Activated T-helper 17 cell treated with anti-CD3 and anti-CD28 coated beads, Interleukin-2, amount 50 U/mL, for 72 hours (primary cell): ENCODE measurements around the gene IFT81. TPM values are rescaled to one million over a fixed set of nuclear protein-coding genes. Genes with fewer than 3 reads are reported as not detected.
"Not testable (repeated sequence)": the region's sequence is repeated elsewhere in the genome, so short reads cannot be mapped to it uniquely, and the experiment has no call there.

Source experiments
- ATAC-seq: fragments of 150-1000 bp; cut with Tn5 transposase; replicated peaks from 2 replicates; pipeline ENCODE4 v1.10.0; 2021; ENCODE audit warnings: mild to moderate bottlenecking, moderate library complexity
- H3K27ac Mint-ChIP-seq: one replicate; pipeline ENCODE4 v1.8.0; 2022; ENCODE audit warnings: mixed read lengths
- H3K27me3 Mint-ChIP-seq: one replicate; pipeline ENCODE4 v1.8.0; 2022; ENCODE audit warnings: mixed read lengths
- H3K36me3 Mint-ChIP-seq: one replicate; pipeline ENCODE4 v1.8.0; 2022; ENCODE audit warnings: low read depth, mild to moderate bottlenecking, mixed read lengths
- H3K4me1 Mint-ChIP-seq: one replicate; pipeline ENCODE4 v1.8.0; 2022; ENCODE audit warnings: mixed read lengths
- H3K4me3 Mint-ChIP-seq: one replicate; pipeline ENCODE4 v1.8.0; 2022; ENCODE audit warnings: mild to moderate bottlenecking, mixed read lengths
- H3K9me3 Mint-ChIP-seq: one replicate; pipeline ENCODE4 v1.8.0; 2022; ENCODE audit warnings: mixed read lengths
- total RNA-seq, 2 donors: library from RNA; stranded (reverse); gene quantifications; one replicate each; pipeline ENCODE4 v1.2.3, GENCODE V29; 2022

Gene IFT81
- total RNA-seq, 2 donors from 2014 or later = 2.4 to 3.4 TPM

DNA sequence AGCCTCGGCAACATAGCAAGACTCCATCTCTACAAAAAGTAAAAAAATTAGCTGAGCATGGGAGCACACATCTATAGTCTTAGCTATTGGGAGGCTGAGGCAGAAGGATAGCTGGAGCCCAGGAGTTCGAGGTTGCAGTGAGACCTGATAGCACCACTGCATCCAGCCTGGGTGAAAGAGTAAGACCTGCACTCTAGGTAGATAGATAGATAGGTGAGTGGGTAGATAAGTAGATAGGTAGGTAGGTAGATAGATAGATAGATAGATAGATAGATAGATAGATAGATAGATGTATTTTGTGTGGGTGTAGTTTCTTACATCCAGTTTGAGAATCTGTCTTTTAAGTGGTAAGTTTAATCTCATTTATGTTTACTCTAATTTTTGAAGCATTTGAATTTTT is 72.8 kb downstream of the IFT81 start:
- H3K27ac Mint-ChIP-seq = no peak overlapping the region
- peaks cover 12% of the 10 kb centered on the region for H3K4me1 Mint-ChIP-seq
- H3K36me3 Mint-ChIP-seq = no peaks in the 10 kb centered on the region
- no peaks in the 10 kb centered on the region for H3K27me3 Mint-ChIP-seq
- no peaks in the 10 kb centered on the region for H3K9me3 Mint-ChIP-seq
- no peak for ATAC-seq
- H3K4me3 Mint-ChIP-seq = no peak overlapping the region

GRCh38 chr12:110198386-110198785 is 74.2 kb downstream of the IFT81 start:
- Mint-ChIP-seq H3K27ac (no peak overlapping the region), H3K36me3 (no peaks in the 10 kb centered on the region), H3K4me3 (no peak overlapping the region), H3K9me3 (no peaks in the 10 kb centered on the region), H3K27me3 (no peaks in the 10 kb centered on the region), H3K4me1 (peaks cover 12% of the 10 kb centered on the region)
- ATAC-seq = no peak

DNA sequence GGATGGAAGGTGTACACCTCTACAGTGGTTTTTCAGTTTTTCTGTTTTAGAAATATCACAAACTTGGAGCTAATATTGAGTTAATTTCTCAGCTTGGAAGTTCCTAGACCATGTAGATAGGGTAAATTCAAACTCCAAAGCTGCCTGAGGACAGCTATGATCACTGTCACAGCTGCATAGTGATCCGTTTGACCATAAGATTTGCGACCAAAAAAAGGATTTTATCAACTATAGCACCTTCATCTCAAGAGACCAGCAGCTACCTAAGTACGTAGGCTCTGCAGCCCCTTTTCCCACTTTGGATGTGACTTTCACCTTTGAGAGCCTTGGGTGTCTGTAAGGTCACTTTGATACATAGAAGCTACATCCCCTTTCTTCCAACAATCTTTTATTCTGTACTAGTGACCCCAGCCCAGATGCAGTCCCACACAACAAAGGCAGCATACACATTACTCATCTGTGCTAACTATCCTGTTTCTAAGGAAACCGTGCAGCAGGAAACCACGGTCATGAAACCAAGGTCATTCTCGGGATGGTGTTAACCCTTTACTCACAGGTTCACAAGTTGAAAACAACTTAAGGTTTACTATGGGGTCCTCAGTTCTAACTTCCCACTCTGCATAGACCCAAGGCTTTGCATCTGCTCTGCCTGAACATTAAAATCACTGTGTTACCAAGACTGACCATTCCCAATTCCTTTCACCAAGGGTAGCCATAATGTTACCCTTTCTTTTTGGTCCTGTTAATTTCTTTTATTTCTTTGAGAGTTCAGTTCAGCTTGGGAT is 75.4 kb downstream of the IFT81 start:
- no peak overlapping the region for H3K4me3 Mint-ChIP-seq

GRCh38 chr12:110200124-110200417 is 75.9 kb downstream of the IFT81 start:
- H3K27me3 Mint-ChIP-seq = no peaks in the 10 kb centered on the region
- H3K27ac Mint-ChIP-seq = peak overlapping the region; percentile 8
- no peaks in the 10 kb centered on the region for H3K36me3 Mint-ChIP-seq
- peaks cover 12% of the 10 kb centered on the region for H3K4me1 Mint-ChIP-seq
- H3K4me3 Mint-ChIP-seq = no peak overlapping the region
- no peaks in the 10 kb centered on the region for H3K9me3 Mint-ChIP-seq
- ATAC-seq = peak; percentile 44

More for the DNA sequence above, 75.4 kb downstream of the IFT81 start:
- peak; percentile 90 for ATAC-seq
- H3K36me3 Mint-ChIP-seq = no peaks in the 10 kb centered on the region
- H3K9me3 Mint-ChIP-seq = no peaks in the 10 kb centered on the region
- H3K27ac Mint-ChIP-seq = peak overlapping the region; percentile 8
- H3K4me1 Mint-ChIP-seq = peaks cover 12% of the 10 kb centered on the region
- H3K27me3 Mint-ChIP-seq = no peaks in the 10 kb centered on the region

GRCh38 chr12:110201995-110202394 is 77.8 kb downstream of the IFT81 start:
- ATAC-seq = peak; percentile 35
- Mint-ChIP-seq H3K9me3 (no peaks in the 10 kb centered on the region), H3K4me1 (peaks cover 6% of the 10 kb centered on the region), H3K36me3 (no peaks in the 10 kb centered on the region), H3K27me3 (no peaks in the 10 kb centered on the region), H3K4me3 (no peak overlapping the region), H3K27ac (no peak overlapping the region)

DNA sequence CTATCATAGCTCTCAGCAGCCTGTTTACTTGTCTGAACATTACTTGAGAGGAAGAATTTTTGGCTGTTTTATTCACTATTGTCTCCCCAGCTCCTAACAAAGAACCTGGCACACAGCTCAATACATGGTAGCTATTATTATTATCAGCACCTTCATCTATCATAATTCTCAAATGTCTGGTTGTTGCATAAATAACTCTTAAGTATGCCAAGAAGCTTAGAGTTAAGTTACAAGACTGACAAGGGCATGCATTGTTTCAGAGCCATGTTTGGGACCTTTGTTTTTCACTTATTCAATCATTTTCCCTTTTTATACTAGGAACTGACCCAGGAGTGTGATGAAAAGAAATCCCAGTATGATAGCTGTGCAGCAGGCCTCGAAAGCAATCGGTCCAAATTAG is 79.4 kb downstream of the IFT81 start:
- Mint-ChIP-seq H3K4me3 (no peak overlapping the region), H3K36me3 (no peaks in the 10 kb centered on the region), H3K27ac (no peak overlapping the region), H3K9me3 (no peaks in the 10 kb centered on the region), H3K27me3 (no peaks in the 10 kb centered on the region), H3K4me1 (peaks cover 6% of the 10 kb centered on the region)
- ATAC-seq = no peak

DNA sequence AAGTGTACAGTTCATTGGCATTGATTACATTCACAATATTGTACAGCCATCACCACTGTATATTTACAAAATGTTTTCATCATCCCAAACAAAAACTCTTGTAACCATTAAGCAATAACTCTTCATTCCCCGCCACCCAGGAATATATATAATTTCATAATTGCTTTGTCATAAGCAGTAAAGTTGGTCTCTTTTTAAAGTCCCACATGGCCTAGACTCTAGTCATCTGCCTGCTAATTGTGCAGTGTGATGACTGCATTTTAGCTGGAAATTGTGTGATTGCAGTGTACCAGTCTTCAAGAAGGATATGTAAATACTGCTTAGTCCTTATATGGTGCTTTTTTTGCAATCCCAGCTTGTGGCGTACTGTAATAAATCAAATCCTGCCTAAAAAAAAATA is 81.8 kb downstream of the IFT81 start:
- no peak overlapping the region for H3K27ac Mint-ChIP-seq
- H3K27me3 Mint-ChIP-seq = no peaks in the 10 kb centered on the region
- H3K9me3 Mint-ChIP-seq = no peaks in the 10 kb centered on the region
- H3K36me3 Mint-ChIP-seq = no peaks in the 10 kb centered on the region
- no peak overlapping the region for H3K4me3 Mint-ChIP-seq
- H3K4me1 Mint-ChIP-seq = no peaks in the 10 kb centered on the region
- ATAC-seq = no peak

DNA sequence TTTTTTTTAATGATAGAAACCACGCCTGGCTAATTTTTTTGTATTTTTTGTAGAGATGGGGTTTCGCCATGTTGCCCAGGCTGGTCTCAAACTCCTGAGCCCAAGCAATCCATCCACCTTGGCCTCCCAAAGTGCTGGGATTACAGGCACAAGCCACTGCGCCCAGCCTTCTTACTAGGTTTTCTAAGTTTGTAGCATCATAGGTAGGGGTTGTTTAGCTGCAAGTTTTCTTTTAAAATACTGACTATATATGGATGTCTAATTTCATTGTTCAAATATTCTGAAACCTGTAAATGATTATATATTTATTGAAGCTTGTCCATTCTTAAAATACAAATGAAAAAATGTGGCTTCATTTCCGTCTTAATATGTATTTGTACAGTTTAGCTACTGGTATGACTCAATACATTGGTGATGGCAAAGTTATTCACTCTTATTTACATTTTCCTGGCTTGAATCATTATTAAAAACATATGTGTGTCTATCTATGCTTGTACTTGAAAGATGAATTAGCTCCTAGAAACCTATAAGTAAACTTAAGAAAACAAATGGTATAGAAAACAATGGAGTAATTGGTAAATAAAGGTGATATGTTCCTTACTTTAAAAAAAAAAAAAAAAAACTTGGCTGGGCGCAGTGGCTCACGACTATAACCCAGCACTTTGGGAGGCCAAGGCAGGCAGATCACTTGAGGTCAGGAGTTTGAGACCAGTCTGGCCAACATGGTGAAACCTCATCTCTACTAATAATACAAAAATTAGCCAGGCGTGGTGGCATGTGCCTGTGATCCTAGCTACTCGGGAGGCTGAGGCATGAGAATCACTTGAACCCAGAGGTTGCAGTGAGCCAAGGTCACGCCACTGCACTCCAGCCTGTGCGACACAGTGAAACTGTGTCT is 87.7 kb downstream of the IFT81 start:
- not testable (repeated sequence) for H3K4me1 Mint-ChIP-seq, H3K4me3 Mint-ChIP-seq, H3K9me3 Mint-ChIP-seq, H3K27ac Mint-ChIP-seq, H3K36me3 Mint-ChIP-seq, H3K27me3 Mint-ChIP-seq, ATAC-seq

GRCh38 chr12:110217996-110218674 is 94.0 kb downstream of the IFT81 start:
- Mint-ChIP-seq H3K4me3 (no peak overlapping the region), H3K27me3 (no peaks in the 10 kb centered on the region), H3K27ac (no peak overlapping the region)

GRCh38 chr12:110222027-110222426 is 97.9 kb downstream of the IFT81 start:
- Mint-ChIP-seq H3K4me1 (no peaks in the 10 kb centered on the region), H3K27ac (no peak overlapping the region), H3K4me3 (no peak overlapping the region), H3K36me3 (no peaks in the 10 kb centered on the region), H3K27me3 (peaks cover 6% of the 10 kb centered on the region), H3K9me3 (no peaks in the 10 kb centered on the region)
- no peak for ATAC-seq

More at GRCh38 chr12:110217996-110218674, 94.0 kb downstream of the IFT81 start:
- H3K9me3 Mint-ChIP-seq = peaks cover 5% of the 10 kb centered on the region
- no peak for ATAC-seq
- no peaks in the 10 kb centered on the region for H3K36me3 Mint-ChIP-seq
- no peaks in the 10 kb centered on the region for H3K4me1 Mint-ChIP-seq

GRCh38 chr12:110222433-110222832 is 98.3 kb downstream of the IFT81 start:
- Mint-ChIP-seq H3K4me1 (no peaks in the 10 kb centered on the region), H3K9me3 (no peaks in the 10 kb centered on the region), H3K27me3 (peaks cover 6% of the 10 kb centered on the region), H3K36me3 (no peaks in the 10 kb centered on the region), H3K27ac (no peak overlapping the region), H3K4me3 (no peak overlapping the region)
- no peak for ATAC-seq

DNA sequence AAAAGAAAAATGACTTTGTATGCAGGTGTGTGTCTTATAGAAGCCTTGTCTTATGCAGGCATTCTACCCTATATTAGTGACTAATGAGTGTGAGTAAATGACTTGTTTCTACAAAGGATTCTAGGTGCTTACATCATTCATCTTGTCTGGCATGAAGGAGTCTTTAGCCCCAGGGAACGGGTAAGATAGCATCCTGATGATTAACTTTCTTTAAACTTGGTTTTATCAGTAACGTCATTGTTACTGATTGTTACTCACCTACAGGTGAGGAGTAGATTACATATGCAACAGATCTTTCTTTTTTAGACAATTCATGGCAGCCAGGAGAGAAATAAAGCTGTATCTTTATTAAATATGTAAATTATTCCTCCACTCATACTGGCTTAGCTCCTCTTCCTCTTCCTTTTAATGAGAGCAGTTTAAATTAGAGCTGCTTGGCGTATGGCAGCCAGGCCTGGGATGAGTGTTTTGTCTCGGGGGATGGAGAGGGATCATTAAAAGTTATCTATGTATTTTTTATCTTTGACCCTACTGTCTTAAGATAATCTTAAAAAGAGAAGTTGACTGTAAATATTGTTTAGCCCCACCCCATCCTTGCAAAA is 99.7 kb downstream of the IFT81 start:
- no peak for ATAC-seq
- Mint-ChIP-seq H3K27ac (no peak overlapping the region), H3K4me3 (no peak overlapping the region), H3K27me3 (peaks cover 6% of the 10 kb centered on the region), H3K4me1 (no peaks in the 10 kb centered on the region), H3K36me3 (no peaks in the 10 kb centered on the region), H3K9me3 (no peaks in the 10 kb centered on the region)

- Mint-ChIP-seq H3K27me3 (peaks cover 6% of the 10 kb centered on the region), H3K36me3 (no peaks in the 10 kb centered on the region), H3K27ac (no peak overlapping the region), H3K4me1 (no peaks in the 10 kb centered on the region), H3K4me3 (no peak overlapping the region), H3K9me3 (no peaks in the 10 kb centered on the region)
- no peak for ATAC-seq
These were observed 100.5 kb downstream of the IFT81 start for GRCh38 chr12:110224379-110225304.
